H1 (cell line): ENCODE results near the gene PCGF6. TPM values are rescaled to one million over a fixed set of nuclear protein-coding genes. Genes with fewer than 3 reads are reported as not detected.

Source experiments
- CTCF ChIA-PET: fragments of 300-600 bp; sonication (Branson Sonifier 250); formaldehyde crosslinking; loops from one replicate; lab custom pipeline; 2021; ENCODE audit not compliant: partially characterized antibody; lab: Charles Lee
- POLR2A ChIA-PET: fragments of 300-600 bp; sonication (Branson Sonifier 250); formaldehyde crosslinking; loops from one replicate; lab custom pipeline; 2021; ENCODE audit warnings: inconsistent platforms; ENCODE audit not compliant: partially characterized antibody; lab: Charles Lee
- DNase-seq, 2 experiments: peaks; one replicate each; pipeline versions ENCODE4 v3.0.0 to v3.0.0-alpha.2; 2010 to 2022; ENCODE audit warnings: low spot score in 2 of 2, low read depth in 1 of 2, mixed read lengths in 1 of 2
- FAIRE-seq: peaks from 2 replicates; lab custom pipeline; 2011; peaks lifted over from hg19 to GRCh38; lab: Jason Lieb, UNC
- H2AFZ ChIP-seq: 2 replicates; pipeline ENCODE4 v1.8.1; 2012; ENCODE audit warnings: low read length, inconsistent platforms
- H2AK5ac ChIP-seq: 2 replicates; pipeline ENCODE4 v1.6.1; 2013; ENCODE audit warnings: low read depth, low read length
- H2BK120ac ChIP-seq: replicated peaks from 2 replicates; pipeline ENCODE3; 2013; ENCODE audit warnings: low read depth, low read length, inconsistent platforms
- H2BK12ac ChIP-seq: 2 replicates; pipeline ENCODE4 v1.6.1; 2013; ENCODE audit warnings: low read depth, low read length
- H2BK15ac ChIP-seq: 2 replicates; pipeline ENCODE4 v1.6.1; 2013; ENCODE audit warnings: low read length
- H2BK20ac ChIP-seq: 2 replicates; pipeline ENCODE4 v1.6.1; 2013; ENCODE audit warnings: low read length
- H2BK5ac ChIP-seq: 2 replicates; pipeline ENCODE4 v1.6.1; 2013; ENCODE audit warnings: low read depth, low read length
- H3K14ac ChIP-seq: 2 replicates; pipeline ENCODE4 v1.6.1; 2013; ENCODE audit warnings: inconsistent platforms; ENCODE audit not compliant: insufficient read length
- H3K18ac ChIP-seq: 2 replicates; pipeline ENCODE4 v1.6.1; 2013; ENCODE audit warnings: low read length; ENCODE audit errors: extremely low read depth
- H3K23ac ChIP-seq: 2 replicates; pipeline ENCODE4 v1.6.1; 2013; ENCODE audit warnings: inconsistent platforms; ENCODE audit not compliant: insufficient read length
- H3K23me2 ChIP-seq: 2 replicates; pipeline ENCODE4 v1.6.1; 2013; ENCODE audit warnings: low read depth, low read length
- H3K27ac ChIP-seq: 2 replicates; pipeline ENCODE4 v1.6.1; 2011; ENCODE audit warnings: low read depth, low read length, inconsistent platforms
- H3K27me3 ChIP-seq, 4 experiments: replicated peaks in 1 of 4; 1 replicate in 1 of 4; 2 replicates in 3 of 4; pipeline versions ENCODE4 v1.6.1 to v1.8.1; 2011 to 2013; ENCODE audit warnings: low read length in 3 of 4, mild to moderate bottlenecking in 3 of 4, inconsistent platforms in 2 of 4, mixed read lengths in 2 of 4, moderate library complexity in 1 of 4; ENCODE audit not compliant: control insufficient read depth in 3 of 4, insufficient read depth in 3 of 4; ENCODE audit errors: extremely low read depth in 1 of 4
- H3K36me3 ChIP-seq, 4 experiments: 2 replicates each; pipeline versions ENCODE4 v1.6.1 to v1.8.1; 2011 to 2013; ENCODE audit warnings: mild to moderate bottlenecking in 4 of 4, low read length in 3 of 4, moderate library complexity in 2 of 4, control low read depth in 1 of 4, inconsistent platforms in 1 of 4; ENCODE audit not compliant: insufficient read depth in 4 of 4, control insufficient read depth in 2 of 4
- H3K4ac ChIP-seq: replicated peaks from 2 replicates; pipeline ENCODE3; 2013; ENCODE audit warnings: low read length, low read depth, mixed read lengths, inconsistent platforms; ENCODE audit not compliant: insufficient read length
- H3K4me1 ChIP-seq, 4 experiments: replicated peaks in 1 of 4; 1 replicate in 1 of 4; 2 replicates in 3 of 4; pipeline versions ENCODE4 v1.6.1 to v1.8.1; 2011 to 2013; ENCODE audit warnings: low read length in 3 of 4, inconsistent platforms in 2 of 4, mixed read lengths in 1 of 4; ENCODE audit not compliant: insufficient read depth in 4 of 4, control insufficient read depth in 3 of 4
- H3K4me2 ChIP-seq, 2 experiments: 2 replicates each; pipeline versions ENCODE4 v1.6.1 to v1.8.1; 2011 to 2013; ENCODE audit warnings: low read depth in 2 of 2, low read length in 2 of 2, control low read depth in 1 of 2, inconsistent platforms in 1 of 2, mild to moderate bottlenecking in 1 of 2; ENCODE audit not compliant: insufficient read depth in 1 of 2
- H3K4me3 ChIP-seq, 4 experiments: fragments of 200-600, 300-600 bp in 1 of 4; sonication (generic), shearing (Covaris generic), sonication (Bioruptor Twin) in 1 of 4; 2 replicates each; pipeline versions ENCODE4 v1.5.1 to v1.8.1; 2011 to 2016; ENCODE audit warnings: low read length in 4 of 4, low read depth in 3 of 4, control low read depth in 2 of 4, inconsistent platforms in 2 of 4, mild to moderate bottlenecking in 2 of 4, mixed read lengths in 1 of 4, moderate library complexity in 1 of 4; ENCODE audit not compliant: insufficient read depth in 2 of 4; ENCODE audit errors: extremely low read depth in 1 of 4
- H3K56ac ChIP-seq: replicated peaks from 2 replicates; pipeline ENCODE3; 2013; ENCODE audit warnings: low read depth, mild to moderate bottlenecking, mixed read lengths, low read length, inconsistent platforms; ENCODE audit not compliant: insufficient read length
- H3K79me1 ChIP-seq: 2 replicates; pipeline ENCODE4 v1.6.1; 2013; ENCODE audit warnings: low read depth, low read length, control low read depth
- H3K79me2 ChIP-seq, 2 experiments: 2 replicates each; pipeline versions ENCODE4 v1.6.1 to v1.8.1; 2012 to 2013; ENCODE audit warnings: low read length in 2 of 2, mild to moderate bottlenecking in 2 of 2, inconsistent platforms in 1 of 2; ENCODE audit not compliant: insufficient read depth in 2 of 2, control insufficient read depth in 1 of 2
- H3K9ac ChIP-seq, 4 experiments: replicated peaks in 1 of 4; 1 replicate in 1 of 4; 2 replicates in 3 of 4; pipeline versions ENCODE4 v1.6.1 to v1.8.1; 2011 to 2013; ENCODE audit warnings: low read depth in 3 of 4, low read length in 3 of 4, control low read depth in 2 of 4, mild to moderate bottlenecking in 2 of 4, moderate library complexity in 2 of 4, inconsistent platforms in 1 of 4; ENCODE audit errors: extremely low read depth in 1 of 4
- H3K9me3 ChIP-seq, 2 experiments: 2 replicates each; pipeline versions ENCODE4 v1.6.1 to v1.8.1; 2012 to 2013; ENCODE audit warnings: mild to moderate bottlenecking in 2 of 2, moderate library complexity in 2 of 2, control low read depth in 1 of 2, inconsistent platforms in 1 of 2, low read depth in 1 of 2, low read length in 1 of 2, mixed read lengths in 1 of 2; ENCODE audit not compliant: insufficient read depth in 2 of 2
- H4K20me1 ChIP-seq, 2 experiments: replicated peaks in 1 of 2; 2 replicates each; pipeline versions ENCODE3 to v1.8.1; 2011 to 2013; ENCODE audit warnings: inconsistent platforms in 2 of 2, low read length in 2 of 2, mild to moderate bottlenecking in 1 of 2; ENCODE audit not compliant: insufficient read depth in 2 of 2, control insufficient read depth in 1 of 2
- H4K5ac ChIP-seq: 2 replicates; pipeline ENCODE4 v1.6.1; 2013; ENCODE audit warnings: low read length, low read depth, mixed read lengths, inconsistent platforms; ENCODE audit not compliant: insufficient read length
- H4K8ac ChIP-seq: 2 replicates; pipeline ENCODE4 v1.8.0; 2013; ENCODE audit warnings: mild to moderate bottlenecking, moderate library complexity, low read length, inconsistent platforms; ENCODE audit not compliant: insufficient read depth; ENCODE audit errors: extremely low read depth
- H4K91ac ChIP-seq: replicated peaks from 2 replicates; pipeline ENCODE3; 2013; ENCODE audit warnings: low read length, mixed read lengths, inconsistent platforms; ENCODE audit not compliant: insufficient read length
- BCL11A ChIP-seq, 2 experiments: IDR thresholded peaks; one replicate each; pipeline ENCODE4 v1.6.1; 2011; ENCODE audit warnings: low read depth in 2 of 2, low read length in 2 of 2, mild to moderate bottlenecking in 2 of 2
- CBX5 ChIP-seq: fragments of 300-800, 300-1000 bp; sonication (generic); IDR thresholded peaks from 2 replicates; pipeline ENCODE4 v1.7.1; 2016; ENCODE audit warnings: antibody characterized with exemption, low read length, low read depth
- CEBPB ChIP-seq: IDR thresholded peaks from 2 replicates; pipeline ENCODE4 v1.6.1; 2012; ENCODE audit warnings: low read depth, low read length
- CTBP2 ChIP-seq: IDR thresholded peaks from 2 replicates; pipeline ENCODE4 v1.7.0; 2011; ENCODE audit warnings: borderline replicate concordance, mild to moderate bottlenecking, moderate library complexity, mixed read lengths, low read length; ENCODE audit not compliant: insufficient read depth, insufficient read length
- MAFK ChIP-seq: IDR thresholded peaks from 2 replicates; pipeline ENCODE4 v1.6.1; 2012; ENCODE audit warnings: low read depth, mild to moderate bottlenecking, improper control_type of control experiment, low read length
- NRF1 ChIP-seq: IDR thresholded peaks from 2 replicates; pipeline ENCODE4 v1.6.1; 2011; ENCODE audit warnings: mild to moderate bottlenecking, low read depth, low read length, improper control_type of control experiment
- POLR2AphosphoS5 ChIP-seq: IDR thresholded peaks from 2 replicates; pipeline ENCODE4 v1.6.1; 2011; ENCODE audit warnings: low read depth, low read length
- RFX5 ChIP-seq: IDR thresholded peaks from 2 replicates; pipeline ENCODE4 v1.6.1; 2011; ENCODE audit warnings: low read depth, low read length, improper control_type of control experiment, borderline replicate concordance
- TAF7 ChIP-seq: optimal IDR thresholded peaks from 2 replicates; pipeline ENCODE3; 2011; ENCODE audit warnings: low read depth, mild to moderate bottlenecking, inconsistent platforms, low read length, moderate library complexity, borderline replicate concordance
- WGBS, 2 experiments: shearing (Covaris generic) in 1 of 2; methylation state at CpG; one replicate each; pipeline versions ENCODE4 v1.1.6 to v1.1.7; 2013 to 2015; ENCODE audit warnings: low lambda C conversion rate in 2 of 2, mixed read lengths in 2 of 2, inconsistent platforms in 1 of 2, low coverage in 1 of 2, missing lambda C conversion rate in 1 of 2; ENCODE audit not compliant: insufficient replicate concordance in 2 of 2, insufficient coverage in 1 of 2, insufficient read length in 1 of 2; ENCODE audit errors: extremely low coverage in 1 of 2, missing lambda C conversion rate in 1 of 2; 5-methylcytosine and 5-hydroxymethylcytosine counted together
- long read RNA-seq, 2 experiments: library from RNA in 1 of 2; library from capped mRNA in 1 of 2; stranded (forward); transcript quantifications; one replicate each; pipeline ENCODE4 v2.0.0, GENCODE V29; 2021; ENCODE audit warnings: inconsistent platforms in 1 of 2
- polyA minus RNA-seq, 3 experiments: library from RNA; depleted of rRNA, polyadenylated mRNA; stranded (reverse); fragments of >200 nt; gene quantifications; 1 replicate in 2 of 3; 2 replicates in 1 of 3; pipeline ENCODE4 v1.2.3, GENCODE V29; 2011
- polyA plus RNA-seq, 7 experiments: library from polyadenylated mRNA; depleted of rRNA in 3 of 7; stranded (reverse) in 5 of 7; unstranded in 2 of 7; fragments of >200 nt in 5 of 7; fragments of 200-250 nt in 2 of 7; gene quantifications; 1 replicate in 5 of 7; 2 replicates in 1 of 7; 4 replicates in 1 of 7; pipeline versions ENCODE4 v1.2.1 to v1.2.3, GENCODE V29; 2011 to 2013; ENCODE audit warnings: missing spikeins in 2 of 7, mixed read lengths in 2 of 7
- total RNA-seq: library from RNA; stranded (reverse); fragmentation: NEBNext Ultra II Directional; extraction: Animal tissue kit (Norgen Biotek cat#: 25700); gene quantifications from 2 replicates; pipeline ENCODE4 v1.2.1, GENCODE V29; 2021

Gene PCGF6
- total RNA-seq (16.2 and 18.6 TPM in 2 replicates), polyA plus RNA-seq (2011; rRNA removed) (4.0 and 6.9 TPM in 2 replicates), polyA minus RNA-seq (2011; rRNA and poly(A)+ RNA removed) (5.1 and 5.2 TPM in 2 replicates)
- 8.9 TPM for polyA plus RNA-seq (2011; cell fraction: cytosol; rRNA removed)
- 2.8 TPM for polyA plus RNA-seq (2011; cell fraction: nucleus; rRNA removed)
- 11.2 to 18.2 TPM (median 11.6 TPM) in 4 replicates for polyA plus RNA-seq (2012, experiment 1 of 2)
- 1.6 TPM for polyA plus RNA-seq (2012, experiment 2 of 2)
- polyA plus RNA-seq (2013, experiment 1 of 2) = 7.5 TPM
- 7.6 TPM for polyA plus RNA-seq (2013, experiment 2 of 2)
- polyA minus RNA-seq (2011; cell fraction: cytosol; rRNA and poly(A)+ RNA removed) = 5.1 TPM
- 5.8 TPM for polyA minus RNA-seq (2011; cell fraction: nucleus; rRNA and poly(A)+ RNA removed)
- long read RNA-seq, experiment 1, transcript PCGF6-202 (10 exons, 2,230 nt) = major isoform, 10 of 22 reads
- long read RNA-seq, experiment 1, partial matches to known transcripts = 3 of 22 reads
- long read RNA-seq, experiment 1, other reads (novel, unspliced or antisense) = 6 of 22 reads
- long read RNA-seq, experiment 2, partial matches to known transcripts = 3 of 6 reads
- long read RNA-seq, experiment 2, other reads (novel, unspliced or antisense) = 0 of 6 reads

- peak within 1 kb of the TSS; percentile 89 for H4K5ac ChIP-seq
- H2BK5ac ChIP-seq = no peak within 1 kb of the TSS
- no peak within 1 kb of the TSS for H2AK5ac ChIP-seq
- peak within 1 kb of the TSS; percentile 6 for H3K56ac ChIP-seq
- no peak within 1 kb of the TSS for H2BK20ac ChIP-seq
- H3K14ac ChIP-seq = no peak within 1 kb of the TSS
- no peak within 1 kb of the TSS for H2BK120ac ChIP-seq
- peak within 1 kb of the TSS; percentile 95 for H3K18ac ChIP-seq
- H3K9me3 ChIP-seq = no peaks in the 10 kb centered on the region
- H2BK12ac ChIP-seq = no peak within 1 kb of the TSS
- peak within 1 kb of the TSS; percentile 65 for H4K91ac ChIP-seq
- ChIA-PET POLR2A (interaction anchor here (0.6 to 2.7 kb wide), 6 partner anchors 17 to 647 kb away, joined by 3 to 14 read pairs (median 3); partner anchors contain the start of genes ATP5MK and TAF5), CTCF (interaction anchor here (0.6 kb wide), 1 partner anchor 9 kb away, joined by 4 read pairs; no protein-coding TSS in a partner anchor)
- peak within 1 kb of the TSS; percentile 72 to 83 for H3K4me2 ChIP-seq
- no peak for FAIRE-seq
- H4K20me1 ChIP-seq = no peaks in the 10 kb centered on the region
- no peaks in the 10 kb centered on the region for H3K79me1 ChIP-seq
- H3K79me2 ChIP-seq = peaks cover 0 to 4% of the 10 kb centered on the region in 2 experiments; a peak in 2 of 4 replicates
- peak within 1 kb of the TSS; percentile 45; the same call in 1 of the 2 replicates for H3K27ac ChIP-seq
- peak; percentile 70 to 96 for DNase-seq
- peak within 1 kb of the TSS; percentile 89; the same call in 1 of the 2 replicates for H4K8ac ChIP-seq
- H2AFZ ChIP-seq = peak within 1 kb of the TSS; percentile 97
- H3K4me1 ChIP-seq = peaks cover 0 to 3% (median 1%) of the 10 kb centered on the region in 4 experiments; a peak in 4 of 7 replicates
- no peaks in the 10 kb centered on the region for H3K27me3 ChIP-seq
- H3K4me3 ChIP-seq = peak within 1 kb of the TSS; percentile 72 to 83 (median 76)
- H2BK15ac ChIP-seq = no peak within 1 kb of the TSS
- no peak within 1 kb of the TSS for H3K23ac ChIP-seq
- H3K36me3 ChIP-seq = peaks cover 0 to 21% (median 12%) of the 10 kb centered on the region in 4 experiments; a peak in 4 of 8 replicates
- H3K4ac ChIP-seq = no peak within 1 kb of the TSS
- H3K9ac ChIP-seq = peak within 1 kb of the TSS; percentile 71 to 85 (median 79)
- WGBS, 2 experiments = 2% methylated on average over 64 of the region's 82 CpGs; no CpG with 5 or more reads in 1 of the 2 experiments
- H3K23me2 ChIP-seq = peaks cover 4% of the 10 kb centered on the region; the same call in 1 of the 2 replicates
- no peak for TF ChIP-seq RFX5
- no peak for TF ChIP-seq BCL11A (IDR thresholded peaks at IDR 0.05; ENCODE audit: low read depth in 2 of 2, low read length in 2 of 2)
- no peak for TF ChIP-seq CBX5
- TF ChIP-seq CEBPB = no peak
- 0 out of 2 replicates have a peak, but pooled peaks have one; percentile 36 for TF ChIP-seq POLR2AphosphoS5
- no peak for TF ChIP-seq CTBP2
- TF ChIP-seq TAF7 = no peak
- TF ChIP-seq MAFK = no peak
- peak; percentile 80 for TF ChIP-seq NRF1
Measured at GRCh38 chr10:103350517-103351260, at the start of gene PCGF6. Gene PCGF6 (minus strand): TSS chr10:103351140. CDS start chr10:103351066, 74 bp downstream.
